Thoracic aorta (tissue), 2 donors: ENCODE measurements around the gene BHLHE41. TPM values are rescaled to one million over a fixed set of nuclear protein-coding genes. Genes with fewer than 3 reads are reported as not detected.

Experiments used
- ATAC-seq: fragments of 150-250 bp; one replicate; pipeline ENCODE4 v1.8.0; 2017; ENCODE audit warnings: low read depth; ENCODE audit not compliant: insufficient number of reproducible peaks, low FRiP score
- DNase-seq: peaks from one replicate; pipeline ENCODE4 v3.0.0-alpha.2; 2020; ENCODE audit warnings: low spot score
- H3K27ac ChIP-seq, 2 donors: fragments of 200-600 bp; sonication (generic); 1 replicate in 1 of 2; 2 replicates in 1 of 2; pipeline ENCODE4 v1.5.1; 2016; ENCODE audit warnings: mild to moderate bottlenecking in 2 of 2, moderate library complexity in 2 of 2
- H3K27me3 ChIP-seq: fragments of 200-600 bp; sonication (generic); replicated peaks from 2 replicates; pipeline ENCODE4 v1.6.0; 2016; ENCODE audit warnings: mild to moderate bottlenecking; ENCODE audit not compliant: insufficient read depth
- H3K36me3 ChIP-seq: fragments of 200-600 bp; sonication (generic); one replicate; pipeline ENCODE4 v1.5.1; 2016
- H3K4me1 ChIP-seq, 2 donors: fragments of 200-600 bp; sonication (generic); 1 replicate in 1 of 2; 2 replicates in 1 of 2; pipeline versions ENCODE4 v1.5.1 to v1.6.0; 2016; ENCODE audit warnings: low read depth in 2 of 2, mild to moderate bottlenecking in 1 of 2; ENCODE audit not compliant: control insufficient read depth in 1 of 2
- H3K4me3 ChIP-seq: fragments of 200-600 bp; sonication (generic); 2 replicates; pipeline ENCODE4 v1.5.1; 2016; ENCODE audit warnings: mild to moderate bottlenecking
- H3K9me3 ChIP-seq: fragments of 200-600 bp; sonication (generic); 2 replicates; pipeline ENCODE4 v1.5.1; 2016
- total RNA-seq, 2 donors: library from RNA; depleted of rRNA; stranded (reverse); fragments of >200 nt; gene quantifications; one replicate each; pipeline versions ENCODE4 v1.1.0 to v1.2.3, GENCODE V29; 2016
- TF ChIP-seq, protein P1 (sequence below): fragments of 200-600 bp; sonication (generic); IDR thresholded peaks from one replicate; pipeline ENCODE4 v1.5.1; 2019; ENCODE audit warnings: antibody characterized with exemption

The BHLHE41 gene
- total RNA-seq, 2 donors from 2014 or later: 7.5 to 29.8 TPM

DNA sequence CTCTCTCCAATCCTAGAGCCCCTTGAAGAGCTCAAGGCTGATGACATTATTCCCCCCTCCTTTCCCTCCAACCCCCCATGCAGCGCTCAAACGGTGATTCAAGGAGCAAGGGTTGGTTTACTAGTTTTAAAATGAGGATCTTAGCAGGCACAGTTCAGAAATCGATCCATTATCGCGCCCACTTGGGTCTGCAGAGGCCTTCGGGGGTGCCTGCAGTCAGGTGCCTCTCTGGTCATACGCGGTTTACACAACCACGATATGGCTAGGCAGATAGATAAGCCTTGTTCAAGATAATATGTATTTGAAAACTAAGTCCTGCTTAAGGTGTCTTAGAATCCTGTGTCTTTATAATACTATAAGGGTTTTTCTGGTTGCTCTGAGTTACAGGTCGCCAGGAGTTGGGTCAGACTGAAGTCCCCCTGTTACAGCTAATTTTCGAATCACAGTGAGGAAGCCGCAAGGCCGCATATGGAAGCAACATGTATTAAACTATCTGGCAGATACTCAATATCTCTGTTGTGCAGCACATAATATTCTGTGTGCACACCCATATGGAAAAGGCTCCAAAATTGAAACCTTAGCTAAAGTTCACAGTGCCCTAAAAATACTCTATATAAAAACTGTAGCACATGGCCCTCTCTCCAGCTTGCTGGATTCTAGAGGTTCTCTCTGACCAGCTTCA lies 10.0 kb downstream of the BHLHE41 start:
- DNase-seq (no peak), ATAC-seq (no peak)
- Histone ChIP-seq H3K27me3 (no peaks in the 10 kb centered on the region), H3K9me3 (no peaks in the 10 kb centered on the region), H3K36me3 (no peaks in the 10 kb centered on the region), H3K27ac (peak overlapping the region; percentile 88 to 95), H3K4me1 (peaks cover 7 to 45% of the 10 kb centered on the region in 2 donors), H3K4me3 (peak overlapping the region; percentile 66)
- TF ChIP-seq, protein P1, sequence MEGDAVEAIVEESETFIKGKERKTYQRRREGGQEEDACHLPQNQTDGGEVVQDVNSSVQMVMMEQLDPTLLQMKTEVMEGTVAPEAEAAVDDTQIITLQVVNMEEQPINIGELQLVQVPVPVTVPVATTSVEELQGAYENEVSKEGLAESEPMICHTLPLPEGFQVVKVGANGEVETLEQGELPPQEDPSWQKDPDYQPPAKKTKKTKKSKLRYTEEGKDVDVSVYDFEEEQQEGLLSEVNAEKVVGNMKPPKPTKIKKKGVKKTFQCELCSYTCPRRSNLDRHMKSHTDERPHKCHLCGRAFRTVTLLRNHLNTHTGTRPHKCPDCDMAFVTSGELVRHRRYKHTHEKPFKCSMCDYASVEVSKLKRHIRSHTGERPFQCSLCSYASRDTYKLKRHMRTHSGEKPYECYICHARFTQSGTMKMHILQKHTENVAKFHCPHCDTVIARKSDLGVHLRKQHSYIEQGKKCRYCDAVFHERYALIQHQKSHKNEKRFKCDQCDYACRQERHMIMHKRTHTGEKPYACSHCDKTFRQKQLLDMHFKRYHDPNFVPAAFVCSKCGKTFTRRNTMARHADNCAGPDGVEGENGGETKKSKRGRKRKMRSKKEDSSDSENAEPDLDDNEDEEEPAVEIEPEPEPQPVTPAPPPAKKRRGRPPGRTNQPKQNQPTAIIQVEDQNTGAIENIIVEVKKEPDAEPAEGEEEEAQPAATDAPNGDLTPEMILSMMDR: no peak

DNA sequence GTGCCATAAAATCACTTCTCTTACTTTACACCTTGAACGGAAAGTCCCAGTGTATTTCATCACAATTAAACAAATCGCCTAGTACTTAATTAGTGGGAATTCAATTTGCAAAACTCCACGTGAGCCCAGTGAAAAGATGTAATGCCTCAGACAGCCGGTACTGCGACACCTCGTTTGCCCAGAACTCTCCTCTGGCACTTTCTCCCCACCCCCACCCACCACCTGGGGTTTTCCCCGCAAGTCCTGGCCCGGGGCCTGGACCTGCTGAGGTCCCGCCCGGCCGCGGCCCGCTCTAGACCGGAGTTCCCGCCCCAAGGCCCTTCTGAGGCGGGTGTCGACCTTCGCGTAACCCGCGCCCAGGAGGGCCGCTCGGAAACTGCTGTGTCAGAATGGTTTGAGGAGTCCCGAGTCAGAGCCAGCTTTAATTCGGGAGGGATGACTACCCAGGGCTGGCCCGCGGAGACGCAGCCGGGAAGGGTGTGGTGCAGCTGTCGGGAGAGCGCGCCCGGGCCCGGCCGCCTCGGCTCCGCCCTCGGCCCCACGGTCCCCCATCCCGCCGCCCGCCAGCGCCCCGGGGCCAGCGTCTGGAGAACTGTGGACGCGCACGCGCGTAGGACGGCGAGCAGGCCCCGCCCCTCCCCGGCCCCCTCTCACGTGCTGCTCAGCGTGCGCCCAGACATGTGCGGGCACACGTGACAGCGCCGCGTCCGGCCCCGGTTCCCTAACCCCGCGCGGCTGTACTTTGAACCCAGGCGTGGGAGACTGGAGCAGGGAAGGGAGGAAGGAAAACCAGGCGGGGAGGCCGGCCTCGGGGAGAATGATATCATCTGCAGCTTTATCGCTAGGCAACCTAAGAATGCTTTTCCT lies 10.8 kb downstream of the BHLHE41 start:
- TF ChIP-seq, protein P1: peak; percentile 48
- peak overlapping the region; percentile 66 for H3K4me3 ChIP-seq
- no peaks in the 10 kb centered on the region for H3K27me3 ChIP-seq
- peak overlapping the region; percentile 88 to 95 for H3K27ac ChIP-seq
- peak; percentile 84 for ATAC-seq
- H3K4me1 ChIP-seq: peaks cover 4 to 48% of the 10 kb centered on the region in 2 donors
- H3K36me3 ChIP-seq: no peaks in the 10 kb centered on the region
- no peaks in the 10 kb centered on the region for H3K9me3 ChIP-seq
- DNase-seq: peak; percentile 85

- peak overlapping the region; percentile 66 for H3K4me3 ChIP-seq
Observed at GRCh38 chr12:26113181-26113654, 11.6 kb downstream of the BHLHE41 start.

DNA sequence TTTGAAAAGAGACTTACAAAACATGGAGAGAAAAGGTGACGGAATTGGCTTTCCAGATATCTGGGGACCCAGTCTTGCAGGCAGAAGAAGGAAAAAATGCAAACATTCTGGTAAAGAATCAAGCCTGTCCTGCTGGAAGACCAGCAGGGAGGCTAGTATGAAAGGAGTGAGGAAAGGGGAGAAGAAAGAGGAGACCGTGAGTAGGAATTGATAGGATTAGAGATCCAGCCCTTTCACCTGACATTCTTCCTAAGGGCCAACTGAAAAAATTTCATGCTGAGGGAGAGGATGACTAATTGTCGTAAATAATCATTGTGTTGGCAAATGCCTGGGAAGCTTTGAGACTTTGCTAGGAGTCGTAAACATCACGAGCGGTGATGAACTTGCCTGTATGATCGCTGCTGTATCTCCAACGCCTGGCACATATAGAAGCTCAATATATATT lies 12.1 kb downstream of the BHLHE41 start:
- Histone ChIP-seq H3K27me3 (no peaks in the 10 kb centered on the region), H3K27ac (peak overlapping the region; percentile 88 to 95), H3K36me3 (no peaks in the 10 kb centered on the region), H3K4me1 (peaks cover 4 to 48% of the 10 kb centered on the region in 2 donors), H3K9me3 (no peaks in the 10 kb centered on the region), H3K4me3 (no peak overlapping the region)
- ATAC-seq: no peak
- TF ChIP-seq, protein P1: no peak
- no peak for DNase-seq

More at GRCh38 chr12:26113181-26113654, 11.6 kb downstream of the BHLHE41 start:
- Histone ChIP-seq H3K36me3 (no peaks in the 10 kb centered on the region), H3K9me3 (no peaks in the 10 kb centered on the region), H3K4me1 (peaks cover 4 to 48% of the 10 kb centered on the region in 2 donors), H3K27me3 (no peaks in the 10 kb centered on the region), H3K27ac (peak overlapping the region; percentile 88 to 95)
- TF ChIP-seq, protein P1: no peak
- DNase-seq: no peak
- ATAC-seq: no peak

GRCh38 chr12:26112232-26112631 lies 12.6 kb downstream of the BHLHE41 start:
- Histone ChIP-seq H3K27ac (peak overlapping the region in 1 of 2 donors; percentile 95), H3K27me3 (no peaks in the 10 kb centered on the region), H3K4me3 (no peak overlapping the region), H3K4me1 (peaks cover 4 to 45% of the 10 kb centered on the region in 2 donors), H3K36me3 (no peaks in the 10 kb centered on the region), H3K9me3 (no peaks in the 10 kb centered on the region)
- TF ChIP-seq, protein P1: no peak
- ATAC-seq (no peak), DNase-seq (no peak)
